ENCODE measurements around the gene ELFN1.

The ELFN1 gene

DNA sequence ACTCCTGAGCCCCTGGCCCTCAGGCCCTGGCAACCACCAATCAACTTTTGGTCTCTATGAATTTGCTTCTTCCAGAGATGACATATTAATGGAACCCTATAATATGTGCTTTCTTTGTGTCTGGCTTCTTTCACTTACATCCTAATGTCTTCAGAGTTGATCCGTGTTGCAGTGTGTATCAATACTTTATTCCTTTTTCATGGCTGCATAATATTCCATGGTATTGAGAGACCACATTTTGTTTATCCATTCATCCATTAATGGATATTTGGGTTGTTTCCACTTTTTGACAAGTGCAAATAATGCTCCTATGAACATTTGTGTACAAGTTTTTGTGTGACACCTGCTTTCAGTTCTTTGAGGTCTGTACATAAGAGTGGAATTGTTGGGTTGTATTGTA, 43.3 kb upstream of the ELFN1 start:
- H3F3A ChIP-seq (ENCODE audit: low read depth): no peaks in the 10 kb centered on the region
- H3K9me2 ChIP-seq (replicated peaks; ENCODE audit: low read depth, low read length): no peaks in the 10 kb centered on the region
- no peak overlapping the region for H3K4me3 ChIP-seq (ENCODE audit: low read length, poor library complexity, severe bottlenecking)
- no peaks in the 10 kb centered on the region for H3K36me3 ChIP-seq (ENCODE audit: insufficient read depth, low read length)
- no peak overlapping the region for H3K9ac ChIP-seq (ENCODE audit: low read depth, low read length, poor library complexity, severe bottlenecking)
- no peak overlapping the region for H3K4me2 ChIP-seq (ENCODE audit: low read depth, low read length, poor library complexity, severe bottlenecking)
- H4K20me1 ChIP-seq (ENCODE audit: insufficient read depth, low read length, poor library complexity, severe bottlenecking): no peaks in the 10 kb centered on the region
- TF ChIP-seq, protein P1, sequence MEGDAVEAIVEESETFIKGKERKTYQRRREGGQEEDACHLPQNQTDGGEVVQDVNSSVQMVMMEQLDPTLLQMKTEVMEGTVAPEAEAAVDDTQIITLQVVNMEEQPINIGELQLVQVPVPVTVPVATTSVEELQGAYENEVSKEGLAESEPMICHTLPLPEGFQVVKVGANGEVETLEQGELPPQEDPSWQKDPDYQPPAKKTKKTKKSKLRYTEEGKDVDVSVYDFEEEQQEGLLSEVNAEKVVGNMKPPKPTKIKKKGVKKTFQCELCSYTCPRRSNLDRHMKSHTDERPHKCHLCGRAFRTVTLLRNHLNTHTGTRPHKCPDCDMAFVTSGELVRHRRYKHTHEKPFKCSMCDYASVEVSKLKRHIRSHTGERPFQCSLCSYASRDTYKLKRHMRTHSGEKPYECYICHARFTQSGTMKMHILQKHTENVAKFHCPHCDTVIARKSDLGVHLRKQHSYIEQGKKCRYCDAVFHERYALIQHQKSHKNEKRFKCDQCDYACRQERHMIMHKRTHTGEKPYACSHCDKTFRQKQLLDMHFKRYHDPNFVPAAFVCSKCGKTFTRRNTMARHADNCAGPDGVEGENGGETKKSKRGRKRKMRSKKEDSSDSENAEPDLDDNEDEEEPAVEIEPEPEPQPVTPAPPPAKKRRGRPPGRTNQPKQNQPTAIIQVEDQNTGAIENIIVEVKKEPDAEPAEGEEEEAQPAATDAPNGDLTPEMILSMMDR (conservative IDR thresholded peaks at IDR 0.05; ENCODE audit: low read length): no peak
- no peak for TF ChIP-seq EZH2phosphoT487 (IDR thresholded peaks at IDR 0.05; ENCODE audit: borderline replicate concordance)
- H3K27me3 ChIP-seq (ENCODE audit: insufficient read depth, low read length, poor library complexity, severe bottlenecking): no peaks in the 10 kb centered on the region
- H2AFZ ChIP-seq (ENCODE audit: low read length): no peak overlapping the region
- peaks cover 5% of the 10 kb centered on the region; the same call in 1 of the 2 replicates for H3K9me3 ChIP-seq (ENCODE audit: insufficient read depth, low read depth, low read length)
- no peaks in the 10 kb centered on the region for H3K79me2 ChIP-seq (ENCODE audit: insufficient read depth, low read length)
- H3K4me1 ChIP-seq (ENCODE audit: insufficient read depth, low read length, poor library complexity, severe bottlenecking): no peaks in the 10 kb centered on the region

DNA sequence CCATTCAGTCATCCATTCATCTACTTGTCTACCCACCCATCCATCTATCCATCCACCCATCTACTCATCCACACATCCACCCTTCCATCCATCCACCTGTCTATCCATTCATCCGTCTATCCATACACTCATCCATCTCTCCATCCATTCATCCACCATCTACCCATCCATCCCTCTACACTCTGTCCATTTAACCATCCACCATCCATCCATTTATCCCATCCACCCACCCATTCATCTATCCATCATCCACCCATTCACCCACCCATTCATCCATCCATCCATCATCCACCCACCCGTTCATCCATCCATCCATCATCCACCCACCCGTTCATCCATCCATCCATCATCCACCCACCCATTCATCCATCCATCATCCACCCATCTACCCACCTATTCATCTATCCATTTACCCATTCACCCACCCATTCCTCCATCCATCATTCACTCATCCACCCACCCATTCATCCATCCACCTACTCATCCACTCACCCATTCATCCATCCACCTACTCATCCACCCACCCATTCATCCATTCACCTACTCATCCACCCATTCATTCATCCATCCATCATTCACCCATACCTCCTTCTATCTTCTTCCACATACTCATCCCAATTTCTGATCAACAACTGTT, 39.3 kb upstream of the ELFN1 start:
- Histone ChIP-seq H3K4me3 (ENCODE audit: low read length, poor library complexity, severe bottlenecking) (no peak overlapping the region), H4K20me1 (ENCODE audit: insufficient read depth, low read length, poor library complexity, severe bottlenecking) (no peaks in the 10 kb centered on the region), H3K27me3 (ENCODE audit: insufficient read depth, low read length, poor library complexity, severe bottlenecking) (no peaks in the 10 kb centered on the region), H3F3A (ENCODE audit: low read depth) (no peaks in the 10 kb centered on the region), H2AFZ (ENCODE audit: low read length) (no peak overlapping the region), H3K9ac (ENCODE audit: low read depth, low read length, poor library complexity, severe bottlenecking) (no peak overlapping the region), H3K36me3 (ENCODE audit: insufficient read depth, low read length) (no peaks in the 10 kb centered on the region), H3K4me2 (ENCODE audit: low read depth, low read length, poor library complexity, severe bottlenecking) (no peak overlapping the region), H3K9me3 (ENCODE audit: insufficient read depth, low read depth, low read length) (peaks cover 13% of the 10 kb centered on the region; the same call in 1 of the 2 replicates), H3K79me2 (ENCODE audit: insufficient read depth, low read length) (no peaks in the 10 kb centered on the region), H3K9me2 (replicated peaks; ENCODE audit: low read depth, low read length) (no peaks in the 10 kb centered on the region), H3K4me1 (ENCODE audit: insufficient read depth, low read length, poor library complexity, severe bottlenecking) (no peaks in the 10 kb centered on the region)
- TF ChIP-seq, protein P1 (conservative IDR thresholded peaks at IDR 0.05; ENCODE audit: low read length): no peak
- no peak for TF ChIP-seq EZH2phosphoT487 (IDR thresholded peaks at IDR 0.05; ENCODE audit: borderline replicate concordance)

DNA sequence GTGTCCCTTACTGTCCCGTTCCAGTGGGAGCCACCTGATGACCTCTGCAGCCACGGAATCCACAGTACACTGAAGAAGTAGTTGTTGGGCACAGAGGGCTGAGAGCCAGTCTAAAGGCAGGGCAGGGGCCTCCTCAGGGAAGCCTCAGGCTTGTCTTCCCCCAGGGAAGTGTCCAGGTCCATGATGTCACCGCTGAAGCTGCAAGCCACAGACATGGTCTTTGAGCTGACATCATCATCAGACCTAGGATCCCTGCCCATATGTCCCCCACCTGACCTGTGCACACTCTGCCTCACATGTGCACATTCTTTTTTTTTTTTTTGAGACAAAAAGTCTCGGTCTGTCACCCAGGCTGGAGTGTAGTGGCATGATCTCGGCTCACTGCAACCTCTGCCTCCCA, 38.4 kb upstream of the ELFN1 start:
- Histone ChIP-seq H2AFZ (ENCODE audit: low read length) (no peak overlapping the region), H3K36me3 (ENCODE audit: insufficient read depth, low read length) (no peaks in the 10 kb centered on the region), H3K27me3 (ENCODE audit: insufficient read depth, low read length, poor library complexity, severe bottlenecking) (no peaks in the 10 kb centered on the region), H3K9me2 (replicated peaks; ENCODE audit: low read depth, low read length) (no peaks in the 10 kb centered on the region), H3K4me2 (ENCODE audit: low read depth, low read length, poor library complexity, severe bottlenecking) (no peak overlapping the region), H3K9ac (ENCODE audit: low read depth, low read length, poor library complexity, severe bottlenecking) (no peak overlapping the region), H4K20me1 (ENCODE audit: insufficient read depth, low read length, poor library complexity, severe bottlenecking) (no peaks in the 10 kb centered on the region), H3K9me3 (ENCODE audit: insufficient read depth, low read depth, low read length) (peaks cover 13% of the 10 kb centered on the region; the same call in 1 of the 2 replicates), H3K79me2 (ENCODE audit: insufficient read depth, low read length) (no peaks in the 10 kb centered on the region), H3F3A (ENCODE audit: low read depth) (no peaks in the 10 kb centered on the region), H3K4me1 (ENCODE audit: insufficient read depth, low read length, poor library complexity, severe bottlenecking) (no peaks in the 10 kb centered on the region), H3K4me3 (ENCODE audit: low read length, poor library complexity, severe bottlenecking) (no peak overlapping the region)
- TF ChIP-seq EZH2phosphoT487 (IDR thresholded peaks at IDR 0.05; ENCODE audit: borderline replicate concordance): no peak
- TF ChIP-seq, protein P1 (conservative IDR thresholded peaks at IDR 0.05; ENCODE audit: low read length): no peak

Data from Loucy (cell line).